IMR-90 (cell line): ENCODE results near the gene RNF144B. TPM values are rescaled to one million over a fixed set of nuclear protein-coding genes. Genes with fewer than 3 reads are reported as not detected.

Experiments used
- ATAC-seq: fragments of 200-7000 bp; cut with Tn5 transposase; 2 replicates; pipeline ENCODE4 v1.9.1; 2020; ENCODE audit warnings: low read depth, mild to moderate bottlenecking, moderate library complexity
- BruUV-seq: library from RNA; stranded (reverse); fragments of 400-500 nt; replicated peaks from 2 replicates; lab custom pipeline; 2021; lab: Mats Ljungman, UMichigan
- CTCF ChIA-PET: fragments of 300-600 bp; formaldehyde crosslinking; extraction: SDS; loops from one replicate; lab custom pipeline; 2021; ENCODE audit warnings: antibody characterized with exemption; lab: Yijun Ruan, JAX
- POLR2A ChIA-PET: fragments of 300-600 bp; sonication (Branson Sonifier 250); formaldehyde crosslinking; loops from one replicate; lab custom pipeline; 2022; ENCODE audit warnings: antibody characterized with exemption; ENCODE audit not compliant: unreplicated experiment; lab: Charles Lee
- DNase-seq: peaks from one replicate; pipeline ENCODE4 v3.0.0; 2013
- H2AFZ ChIP-seq: replicated peaks from 2 replicates; pipeline ENCODE3; 2013; ENCODE audit warnings: low read length, mild to moderate bottlenecking; ENCODE audit not compliant: poor library complexity
- H2AK5ac ChIP-seq: 2 replicates; pipeline ENCODE4 v1.6.1; 2013; ENCODE audit warnings: low read depth, low read length, inconsistent platforms
- H2AK9ac ChIP-seq: replicated peaks from 2 replicates; pipeline ENCODE3; 2013; ENCODE audit warnings: mild to moderate bottlenecking, low read depth, low read length, moderate library complexity; ENCODE audit not compliant: poor library complexity
- H2BK120ac ChIP-seq: 2 replicates; pipeline ENCODE4 v1.6.1; 2013; ENCODE audit warnings: low read depth, low read length, inconsistent platforms
- H2BK15ac ChIP-seq: 3 replicates; pipeline ENCODE4 v1.6.1; 2013; ENCODE audit warnings: low read depth, low read length, inconsistent platforms
- H2BK20ac ChIP-seq: 2 replicates; pipeline ENCODE4 v1.6.1; 2013; ENCODE audit warnings: low read depth, mild to moderate bottlenecking, inconsistent platforms, low read length, moderate library complexity
- H2BK5ac ChIP-seq: 2 replicates; pipeline ENCODE4 v1.6.1; 2013; ENCODE audit warnings: mild to moderate bottlenecking, low read depth, low read length, inconsistent platforms; ENCODE audit not compliant: poor library complexity, severe bottlenecking
- H3K14ac ChIP-seq: replicated peaks from 2 replicates; pipeline ENCODE4 v1.6.1; 2013; ENCODE audit warnings: low read depth, low read length, inconsistent platforms
- H3K18ac ChIP-seq: 2 replicates; pipeline ENCODE4 v1.6.1; 2013; ENCODE audit warnings: low read depth, low read length, control low read depth
- H3K23ac ChIP-seq: 2 replicates; pipeline ENCODE4 v1.6.1; 2013; ENCODE audit warnings: low read depth, low read length, inconsistent platforms
- H3K27ac ChIP-seq: 2 replicates; pipeline ENCODE4 v1.5.1; 2013; ENCODE audit warnings: mild to moderate bottlenecking, control low read depth, low read length; ENCODE audit not compliant: insufficient read depth
- H3K27me3 ChIP-seq: 2 replicates; pipeline ENCODE4 v1.6.1; 2013; ENCODE audit warnings: low read length; ENCODE audit not compliant: control insufficient read depth, insufficient read depth
- H3K36me3 ChIP-seq: 2 replicates; pipeline ENCODE4 v1.6.1; 2013; ENCODE audit warnings: low read length, mixed read lengths; ENCODE audit not compliant: control insufficient read depth, insufficient read depth
- H3K4ac ChIP-seq: 2 replicates; pipeline ENCODE4 v1.6.1; 2013; ENCODE audit warnings: low read depth, low read length, inconsistent platforms
- H3K4me1 ChIP-seq: 2 replicates; pipeline ENCODE4 v1.6.1; 2013; ENCODE audit warnings: low read length, mixed read lengths; ENCODE audit not compliant: control insufficient read depth, insufficient read depth
- H3K4me2 ChIP-seq: 2 replicates; pipeline ENCODE4 v1.6.1; 2013; ENCODE audit warnings: low read depth, mild to moderate bottlenecking, control low read depth, low read length, moderate library complexity
- H3K4me3 ChIP-seq: 2 replicates; pipeline ENCODE4 v1.5.1; 2013; ENCODE audit warnings: low read depth, mild to moderate bottlenecking, control low read depth, low read length, moderate library complexity; ENCODE audit not compliant: insufficient read depth
- H3K56ac ChIP-seq: 2 replicates; pipeline ENCODE4 v1.6.1; 2013; ENCODE audit warnings: low read length, inconsistent platforms; ENCODE audit not compliant: insufficient read depth; ENCODE audit errors: extremely low read depth
- H3K79me1 ChIP-seq, 2 experiments: 2 replicates each; pipeline ENCODE4 v1.6.1; 2013; ENCODE audit warnings: low read length in 2 of 2, inconsistent platforms in 1 of 2, low read depth in 1 of 2
- H3K9ac ChIP-seq: 2 replicates; pipeline ENCODE4 v1.6.1; 2013; ENCODE audit warnings: low read depth, low read length, control low read depth
- H3K9me1 ChIP-seq: 2 replicates; pipeline ENCODE4 v1.6.1; 2013; ENCODE audit warnings: low read length, inconsistent platforms; ENCODE audit not compliant: insufficient read depth
- H3K9me3 ChIP-seq: 2 replicates; pipeline ENCODE4 v1.6.1; 2013; ENCODE audit warnings: low read length; ENCODE audit not compliant: control insufficient read depth, insufficient read depth
- H4K20me1 ChIP-seq: 2 replicates; pipeline ENCODE4 v1.6.1; 2013; ENCODE audit warnings: low read length, inconsistent platforms; ENCODE audit not compliant: insufficient read depth
- H4K5ac ChIP-seq: 2 replicates; pipeline ENCODE4 v1.6.1; 2013; ENCODE audit warnings: mild to moderate bottlenecking, low read depth, low read length, control low read depth
- H4K8ac ChIP-seq, 2 experiments: 2 replicates each; pipeline ENCODE4 v1.6.1; 2013; ENCODE audit warnings: low read depth in 2 of 2, low read length in 2 of 2, control low read depth in 1 of 2, inconsistent platforms in 1 of 2
- H4K91ac ChIP-seq: 2 replicates; pipeline ENCODE4 v1.6.1; 2013; ENCODE audit warnings: low read depth, low read length, inconsistent platforms; ENCODE audit not compliant: insufficient read depth
- CEBPB ChIP-seq: IDR thresholded peaks from 2 replicates; pipeline ENCODE4 v1.6.1; 2012; ENCODE audit warnings: low read depth, low read length, improper control_type of control experiment
- CHD1 ChIP-seq: IDR thresholded peaks from 2 replicates; pipeline ENCODE4 v1.6.1; 2012; ENCODE audit warnings: low read depth, low read length, improper control_type of control experiment
- MAFK ChIP-seq: IDR thresholded peaks from 2 replicates; pipeline ENCODE4 v1.6.1; 2012; ENCODE audit warnings: low read depth, low read length, improper control_type of control experiment
- MAZ ChIP-seq: IDR thresholded peaks from 2 replicates; pipeline ENCODE4 v1.6.1; 2012; ENCODE audit warnings: low read depth, mild to moderate bottlenecking, low read length, improper control_type of control experiment, moderate library complexity, borderline replicate concordance
- RCOR1 ChIP-seq: IDR thresholded peaks from 2 replicates; pipeline ENCODE4 v1.6.1; 2012; ENCODE audit warnings: mild to moderate bottlenecking, low read length, improper control_type of control experiment; ENCODE audit not compliant: insufficient replicate concordance
- RFX5 ChIP-seq: IDR thresholded peaks from 2 replicates; pipeline ENCODE4 v1.8.0; 2012; ENCODE audit warnings: low read depth, mild to moderate bottlenecking, low read length, moderate library complexity
- SMC3 ChIP-seq: fragments of 150-350 bp; IDR thresholded peaks from 2 replicates; pipeline ENCODE4 v1.6.1; 2016; ENCODE audit warnings: low read depth, mild to moderate bottlenecking, antibody characterized with exemption, low read length, moderate library complexity
- dilution Hi-C: fragments of 300-500 bp; cut with HindIII; formaldehyde crosslinking; loops from one replicate; pipeline ENCODE4 v1.14.3; 2018; ENCODE audit warnings: low sequenced_read_pairs; ENCODE audit not compliant: unreplicated experiment
- in situ Hi-C: fragments of 300-500 bp; cut with MboI; formaldehyde crosslinking; loops from 3 replicates; pipeline ENCODE4 v1.14.3; 2019; ENCODE audit warnings: low sequenced_read_pairs, inconsistent platforms, mixed read lengths
- intact Hi-C: fragments of 100-400 bp; cut with micrococcal nuclease; formaldehyde crosslinking; loops from 2 replicates; pipeline ENCODE4 v1.10.0; 2022
- polyA plus RNA-seq, 3 experiments: library from polyadenylated mRNA; depleted of rRNA; stranded (reverse); fragments of >200 nt; gene quantifications; 2 replicates each; pipeline ENCODE4 v1.2.3, GENCODE V29; 2012; ENCODE audit warnings: low replicate concordance in 1 of 3
- total RNA-seq: library from RNA; depleted of rRNA; stranded (reverse); fragments of >200 nt; gene quantifications from 2 replicates; pipeline ENCODE4 v1.2.3, GENCODE V29; 2012
- TF ChIP-seq, protein P1 (sequence below): conservative IDR thresholded peaks from 2 replicates; pipeline ENCODE4 v1.5.1; 2012; ENCODE audit warnings: mild to moderate bottlenecking, low read depth, low read length, improper control_type of control experiment
- TF ChIP-seq, protein P2 (sequence below): fragments of 150-350 bp; IDR thresholded peaks from 2 replicates; pipeline ENCODE4 v1.6.1; 2016; ENCODE audit warnings: low read depth, mild to moderate bottlenecking, low read length, moderate library complexity, borderline replicate concordance

RNF144B gene
- total and polyA plus RNA-seq, 2 of the 4 experiments (the other 2 are of a cell fraction) = 0.44 to 2.7 TPM

DNA sequence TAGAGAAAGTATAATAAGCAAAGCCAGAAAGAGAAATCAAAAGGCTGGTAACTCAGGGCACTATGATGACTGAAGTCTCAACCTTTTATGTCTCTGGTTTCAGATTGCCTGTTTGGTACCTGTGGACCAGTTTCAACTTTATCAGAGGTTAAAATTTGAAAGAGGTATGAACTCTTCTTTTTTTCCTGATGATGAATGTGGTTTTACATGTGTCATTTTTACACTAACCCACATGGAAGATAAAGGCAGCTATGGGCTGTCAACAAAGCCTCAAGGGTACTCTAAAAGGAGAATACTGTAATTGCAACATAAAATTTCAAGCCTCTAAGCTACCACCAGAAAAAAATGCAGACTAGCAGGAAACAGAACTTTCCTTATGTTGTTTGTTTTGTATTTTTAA is 52.4 kb downstream of the RNF144B start:
- dilution Hi-C loops = no loop called here
- H3K36me3 ChIP-seq = no peaks in the 10 kb centered on the region
- H3K27me3 ChIP-seq = no peaks in the 10 kb centered on the region
- no peak overlapping the region for H2AK5ac ChIP-seq
- TF ChIP-seq CHD1 (no peak), SMC3 (no peak), MAZ (no peak), CEBPB (no peak), RFX5 (no peak), RCOR1 (no peak), MAFK (no peak)
- TF ChIP-seq, protein P1, sequence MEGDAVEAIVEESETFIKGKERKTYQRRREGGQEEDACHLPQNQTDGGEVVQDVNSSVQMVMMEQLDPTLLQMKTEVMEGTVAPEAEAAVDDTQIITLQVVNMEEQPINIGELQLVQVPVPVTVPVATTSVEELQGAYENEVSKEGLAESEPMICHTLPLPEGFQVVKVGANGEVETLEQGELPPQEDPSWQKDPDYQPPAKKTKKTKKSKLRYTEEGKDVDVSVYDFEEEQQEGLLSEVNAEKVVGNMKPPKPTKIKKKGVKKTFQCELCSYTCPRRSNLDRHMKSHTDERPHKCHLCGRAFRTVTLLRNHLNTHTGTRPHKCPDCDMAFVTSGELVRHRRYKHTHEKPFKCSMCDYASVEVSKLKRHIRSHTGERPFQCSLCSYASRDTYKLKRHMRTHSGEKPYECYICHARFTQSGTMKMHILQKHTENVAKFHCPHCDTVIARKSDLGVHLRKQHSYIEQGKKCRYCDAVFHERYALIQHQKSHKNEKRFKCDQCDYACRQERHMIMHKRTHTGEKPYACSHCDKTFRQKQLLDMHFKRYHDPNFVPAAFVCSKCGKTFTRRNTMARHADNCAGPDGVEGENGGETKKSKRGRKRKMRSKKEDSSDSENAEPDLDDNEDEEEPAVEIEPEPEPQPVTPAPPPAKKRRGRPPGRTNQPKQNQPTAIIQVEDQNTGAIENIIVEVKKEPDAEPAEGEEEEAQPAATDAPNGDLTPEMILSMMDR = no peak
- TF ChIP-seq, protein P2, sequence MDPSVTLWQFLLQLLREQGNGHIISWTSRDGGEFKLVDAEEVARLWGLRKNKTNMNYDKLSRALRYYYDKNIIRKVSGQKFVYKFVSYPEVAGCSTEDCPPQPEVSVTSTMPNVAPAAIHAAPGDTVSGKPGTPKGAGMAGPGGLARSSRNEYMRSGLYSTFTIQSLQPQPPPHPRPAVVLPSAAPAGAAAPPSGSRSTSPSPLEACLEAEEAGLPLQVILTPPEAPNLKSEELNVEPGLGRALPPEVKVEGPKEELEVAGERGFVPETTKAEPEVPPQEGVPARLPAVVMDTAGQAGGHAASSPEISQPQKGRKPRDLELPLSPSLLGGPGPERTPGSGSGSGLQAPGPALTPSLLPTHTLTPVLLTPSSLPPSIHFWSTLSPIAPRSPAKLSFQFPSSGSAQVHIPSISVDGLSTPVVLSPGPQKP = no peak
- CTCF ChIA-PET = no interaction called here
- H3K4me1 ChIP-seq = no peaks in the 10 kb centered on the region
- H2BK120ac ChIP-seq = no peak overlapping the region
- POLR2A ChIA-PET = no interaction called here
- no peak overlapping the region for H3K4ac ChIP-seq
- H3K4me2 ChIP-seq = no peak overlapping the region
- no peaks in the 10 kb centered on the region for H4K20me1 ChIP-seq
- ATAC-seq = no peak
- no peaks in the 10 kb centered on the region for H3K79me1 ChIP-seq
- H3K23ac ChIP-seq = no peak overlapping the region
- H3K14ac ChIP-seq = no peak overlapping the region
- in situ Hi-C loops = no loop called here
- BruUV-seq = no TSS peak
- H4K8ac ChIP-seq = no peak overlapping the region
- no peaks in the 10 kb centered on the region for H3K9me1 ChIP-seq
- no peak overlapping the region for H2BK5ac ChIP-seq
- intact Hi-C loops = no loop called here
- H2BK20ac ChIP-seq = no peak overlapping the region
- H2BK15ac ChIP-seq = no peak overlapping the region
- H2AK9ac ChIP-seq = no peak overlapping the region
- no peak for DNase-seq
- no peak overlapping the region for H3K9ac ChIP-seq
- H3K9me3 ChIP-seq = no peaks in the 10 kb centered on the region
- H4K91ac ChIP-seq = no peak overlapping the region
- H2AFZ ChIP-seq = no peak overlapping the region
- no peak overlapping the region for H3K18ac ChIP-seq
- no peak overlapping the region for H3K56ac ChIP-seq
- no peak overlapping the region for H4K5ac ChIP-seq
- no peak overlapping the region for H3K4me3 ChIP-seq
- H3K27ac ChIP-seq = no peak overlapping the region
